GM12878 (cell line): Measurements from ENCODE around the gene GOLGA6L10.
"Not testable (repeated sequence)": the region's sequence is repeated elsewhere in the genome, so short reads cannot be mapped to it uniquely, and the experiment has no call there.

Source experiments
- ESRRA ChIP-seq: IDR thresholded peaks from 2 replicates; pipeline ENCODE4 v1.6.1; 2012; ENCODE audit warnings: mild to moderate bottlenecking, low read length, improper control_type of control experiment
- EZH2 ChIP-seq: IDR thresholded peaks from 2 replicates; pipeline ENCODE4 v1.6.1; 2012; ENCODE audit warnings: low read depth, mild to moderate bottlenecking, control low read depth, inconsistent platforms, low read length, borderline replicate concordance; ENCODE audit not compliant: control insufficient read depth
- FOS ChIP-seq: IDR thresholded peaks from 3 replicates; pipeline ENCODE4 v1.6.1; 2011; ENCODE audit warnings: borderline replicate concordance; ENCODE audit not compliant: insufficient read length; ENCODE audit errors: extremely low read depth
- KDM1A ChIP-seq: fragments of 200-600 bp; sonication (generic); IDR thresholded peaks from 2 replicates; pipeline ENCODE4 v1.6.1; 2016; ENCODE audit warnings: borderline replicate concordance
- MYC ChIP-seq: IDR thresholded peaks from 2 replicates; pipeline ENCODE4 v1.6.1; 2011; ENCODE audit warnings: mild to moderate bottlenecking, low read length, moderate library complexity, inconsistent platforms; ENCODE audit not compliant: insufficient read depth, insufficient replicate concordance, insufficient read length, severe bottlenecking
- NRF1 ChIP-seq: conservative IDR thresholded peaks from 2 replicates; pipeline ENCODE4 v1.6.1; 2011; ENCODE audit warnings: mild to moderate bottlenecking, low read depth, low read length, improper control_type of control experiment
- POLR2AphosphoS5 ChIP-seq: IDR thresholded peaks from 2 replicates; pipeline ENCODE4 v1.6.1; 2011; ENCODE audit warnings: mild to moderate bottlenecking, low read length, inconsistent platforms
- SREBF2 ChIP-seq: IDR thresholded peaks from 2 replicates; pipeline ENCODE4 v1.6.1; 2012; ENCODE audit warnings: mild to moderate bottlenecking, low read length
- TAF1 ChIP-seq: IDR thresholded peaks from 2 replicates; pipeline ENCODE4 v1.6.1; 2011; ENCODE audit warnings: mild to moderate bottlenecking, low read depth, low read length, borderline replicate concordance
- TCF7 ChIP-seq: IDR thresholded peaks from 2 replicates; pipeline ENCODE4 v1.6.1; 2014; ENCODE audit warnings: antibody characterized with exemption, borderline replicate concordance
- YY1 ChIP-seq: IDR thresholded peaks from 2 replicates; pipeline ENCODE4 v1.6.1; 2011; ENCODE audit warnings: low read depth, mild to moderate bottlenecking, low read length
- TF ChIP-seq, protein P1 (sequence below), 3 experiments: IDR thresholded peaks in 2 of 3; conservative IDR thresholded peaks in 1 of 3; 2 replicates each; pipeline ENCODE4 v1.5.1; 2011; ENCODE audit warnings: low read depth in 3 of 3, low read length in 3 of 3, mild to moderate bottlenecking in 3 of 3, control low read depth in 2 of 3, moderate library complexity in 2 of 3, inconsistent platforms in 1 of 3, mixed read lengths in 1 of 3; ENCODE audit not compliant: control insufficient read depth in 2 of 3, insufficient read depth in 1 of 3; ENCODE audit errors: extremely low read depth in 1 of 3
- TF ChIP-seq, protein P2 (sequence below): IDR thresholded peaks from 2 replicates; pipeline ENCODE4 v1.6.1; 2011; ENCODE audit warnings: low read depth, low read length, improper control_type of control experiment, borderline replicate concordance
- TF ChIP-seq, protein P3 (sequence below): fragments of 450-650 bp; IDR thresholded peaks from 2 replicates; pipeline ENCODE4 v1.6.1; 2017; ENCODE audit warnings: mild to moderate bottlenecking

DNA sequence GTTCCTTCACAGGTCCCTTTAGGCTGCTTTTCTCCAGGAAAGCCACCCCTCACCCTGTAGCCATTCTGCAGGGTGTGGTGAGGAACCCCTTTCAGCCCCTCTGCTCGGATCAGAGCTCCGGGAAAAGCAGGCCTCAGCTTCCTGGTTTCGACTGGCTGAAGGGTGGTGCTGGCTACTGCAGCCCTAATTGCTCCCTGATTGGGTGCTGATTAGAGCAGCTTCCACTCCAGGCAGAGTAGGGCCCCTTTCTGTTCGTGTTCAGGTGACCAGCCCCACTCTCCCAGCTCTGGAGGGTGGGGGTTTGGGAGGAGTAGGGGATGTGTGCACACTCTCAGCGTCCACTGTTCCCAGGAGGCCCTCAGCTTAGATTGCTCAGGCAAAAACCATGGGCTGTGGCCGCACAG is 49.8 kb downstream of the GOLGA6L10 start:
- not testable (repeated sequence) for TF ChIP-seq KDM1A, NRF1, YY1, MYC, TAF1, ESRRA, SREBF2, TCF7, EZH2, POLR2AphosphoS5, FOS
- TF ChIP-seq, protein P1, sequence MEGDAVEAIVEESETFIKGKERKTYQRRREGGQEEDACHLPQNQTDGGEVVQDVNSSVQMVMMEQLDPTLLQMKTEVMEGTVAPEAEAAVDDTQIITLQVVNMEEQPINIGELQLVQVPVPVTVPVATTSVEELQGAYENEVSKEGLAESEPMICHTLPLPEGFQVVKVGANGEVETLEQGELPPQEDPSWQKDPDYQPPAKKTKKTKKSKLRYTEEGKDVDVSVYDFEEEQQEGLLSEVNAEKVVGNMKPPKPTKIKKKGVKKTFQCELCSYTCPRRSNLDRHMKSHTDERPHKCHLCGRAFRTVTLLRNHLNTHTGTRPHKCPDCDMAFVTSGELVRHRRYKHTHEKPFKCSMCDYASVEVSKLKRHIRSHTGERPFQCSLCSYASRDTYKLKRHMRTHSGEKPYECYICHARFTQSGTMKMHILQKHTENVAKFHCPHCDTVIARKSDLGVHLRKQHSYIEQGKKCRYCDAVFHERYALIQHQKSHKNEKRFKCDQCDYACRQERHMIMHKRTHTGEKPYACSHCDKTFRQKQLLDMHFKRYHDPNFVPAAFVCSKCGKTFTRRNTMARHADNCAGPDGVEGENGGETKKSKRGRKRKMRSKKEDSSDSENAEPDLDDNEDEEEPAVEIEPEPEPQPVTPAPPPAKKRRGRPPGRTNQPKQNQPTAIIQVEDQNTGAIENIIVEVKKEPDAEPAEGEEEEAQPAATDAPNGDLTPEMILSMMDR (IDR thresholded peaks at IDR 0.05 in 2 of 3, conservative IDR thresholded peaks at IDR 0.05 in 1 of 3; ENCODE audit: control insufficient read depth in 2 of 3, extremely low read depth in 1 of 3, insufficient read depth in 1 of 3, low read depth in 3 of 3, low read length in 3 of 3), result not testable (repeated sequence)
- TF ChIP-seq, protein P2, sequence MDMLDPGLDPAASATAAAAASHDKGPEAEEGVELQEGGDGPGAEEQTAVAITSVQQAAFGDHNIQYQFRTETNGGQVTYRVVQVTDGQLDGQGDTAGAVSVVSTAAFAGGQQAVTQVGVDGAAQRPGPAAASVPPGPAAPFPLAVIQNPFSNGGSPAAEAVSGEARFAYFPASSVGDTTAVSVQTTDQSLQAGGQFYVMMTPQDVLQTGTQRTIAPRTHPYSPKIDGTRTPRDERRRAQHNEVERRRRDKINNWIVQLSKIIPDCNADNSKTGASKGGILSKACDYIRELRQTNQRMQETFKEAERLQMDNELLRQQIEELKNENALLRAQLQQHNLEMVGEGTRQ, result not testable (repeated sequence)
- TF ChIP-seq, protein P3, sequence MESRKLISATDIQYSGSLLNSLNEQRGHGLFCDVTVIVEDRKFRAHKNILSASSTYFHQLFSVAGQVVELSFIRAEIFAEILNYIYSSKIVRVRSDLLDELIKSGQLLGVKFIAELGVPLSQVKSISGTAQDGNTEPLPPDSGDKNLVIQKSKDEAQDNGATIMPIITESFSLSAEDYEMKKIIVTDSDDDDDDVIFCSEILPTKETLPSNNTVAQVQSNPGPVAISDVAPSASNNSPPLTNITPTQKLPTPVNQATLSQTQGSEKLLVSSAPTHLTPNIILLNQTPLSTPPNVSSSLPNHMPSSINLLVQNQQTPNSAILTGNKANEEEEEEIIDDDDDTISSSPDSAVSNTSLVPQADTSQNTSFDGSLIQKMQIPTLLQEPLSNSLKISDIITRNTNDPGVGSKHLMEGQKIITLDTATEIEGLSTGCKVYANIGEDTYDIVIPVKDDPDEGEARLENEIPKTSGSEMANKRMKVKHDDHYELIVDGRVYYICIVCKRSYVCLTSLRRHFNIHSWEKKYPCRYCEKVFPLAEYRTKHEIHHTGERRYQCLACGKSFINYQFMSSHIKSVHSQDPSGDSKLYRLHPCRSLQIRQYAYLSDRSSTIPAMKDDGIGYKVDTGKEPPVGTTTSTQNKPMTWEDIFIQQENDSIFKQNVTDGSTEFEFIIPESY, result not testable (repeated sequence)
